ENCODE measurements around the gene PCGF3.

Gene PCGF3

DNA sequence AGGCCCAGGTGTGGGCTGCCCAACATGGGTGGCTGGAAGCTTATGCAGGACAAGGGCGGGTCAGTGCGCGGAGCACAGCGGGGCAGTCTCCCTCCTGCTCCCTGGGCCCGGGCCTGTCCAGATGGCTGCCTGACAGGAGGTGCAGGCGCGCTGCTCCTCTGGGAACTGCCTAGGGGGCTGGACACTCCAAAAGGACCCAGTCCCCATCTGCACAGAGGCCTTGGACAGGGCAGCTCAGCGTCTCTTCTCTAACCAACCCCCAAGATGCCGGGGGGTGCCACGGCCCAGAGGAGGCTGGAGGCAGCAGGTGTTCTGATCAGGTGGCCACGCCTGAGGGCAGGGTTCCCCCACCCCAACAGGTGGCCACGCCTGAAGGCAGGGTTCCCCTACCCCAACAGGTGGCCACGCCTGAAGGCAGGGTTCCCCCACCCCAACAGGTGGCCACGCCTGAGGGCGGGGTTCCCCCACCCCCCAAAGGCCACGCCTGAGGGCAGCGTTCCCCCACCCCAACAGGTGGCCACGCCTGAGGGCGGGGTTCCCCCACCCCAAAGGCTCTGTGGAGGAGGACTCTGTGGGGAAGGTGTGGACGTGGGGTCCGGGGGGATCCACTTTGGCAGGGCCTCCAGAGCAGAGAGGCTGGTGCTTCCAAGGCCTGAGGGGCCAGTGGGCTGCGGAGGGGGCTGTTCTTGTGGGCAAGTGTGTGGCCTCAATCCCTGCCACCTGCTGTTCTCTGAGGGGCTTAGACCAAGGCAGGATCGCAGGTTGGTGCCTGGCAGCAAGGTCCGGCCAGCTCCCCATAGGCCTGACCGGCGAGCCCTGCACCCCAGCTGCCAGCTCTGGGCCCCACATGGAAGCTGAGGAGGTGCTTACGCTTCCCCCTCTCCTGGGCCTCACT lies 84.2 kb downstream of the PCGF3 start:
- no peak overlapping the region for H3K4me2 ChIP-seq (ENCODE audit: low read length)
- H2AFZ ChIP-seq: no peak overlapping the region
- no peak overlapping the region for H3K9ac ChIP-seq
- no peaks in the 10 kb centered on the region for H3K79me2 ChIP-seq
- H3K9me3 ChIP-seq (ENCODE audit: control insufficient read depth, low read length): no peaks in the 10 kb centered on the region
- H3K27ac ChIP-seq: no peak overlapping the region
- peaks cover 3% of the 10 kb centered on the region for H3K27me3 ChIP-seq (ENCODE audit: control insufficient read depth, insufficient read depth, low read length)
- TF ChIP-seq, protein P1, sequence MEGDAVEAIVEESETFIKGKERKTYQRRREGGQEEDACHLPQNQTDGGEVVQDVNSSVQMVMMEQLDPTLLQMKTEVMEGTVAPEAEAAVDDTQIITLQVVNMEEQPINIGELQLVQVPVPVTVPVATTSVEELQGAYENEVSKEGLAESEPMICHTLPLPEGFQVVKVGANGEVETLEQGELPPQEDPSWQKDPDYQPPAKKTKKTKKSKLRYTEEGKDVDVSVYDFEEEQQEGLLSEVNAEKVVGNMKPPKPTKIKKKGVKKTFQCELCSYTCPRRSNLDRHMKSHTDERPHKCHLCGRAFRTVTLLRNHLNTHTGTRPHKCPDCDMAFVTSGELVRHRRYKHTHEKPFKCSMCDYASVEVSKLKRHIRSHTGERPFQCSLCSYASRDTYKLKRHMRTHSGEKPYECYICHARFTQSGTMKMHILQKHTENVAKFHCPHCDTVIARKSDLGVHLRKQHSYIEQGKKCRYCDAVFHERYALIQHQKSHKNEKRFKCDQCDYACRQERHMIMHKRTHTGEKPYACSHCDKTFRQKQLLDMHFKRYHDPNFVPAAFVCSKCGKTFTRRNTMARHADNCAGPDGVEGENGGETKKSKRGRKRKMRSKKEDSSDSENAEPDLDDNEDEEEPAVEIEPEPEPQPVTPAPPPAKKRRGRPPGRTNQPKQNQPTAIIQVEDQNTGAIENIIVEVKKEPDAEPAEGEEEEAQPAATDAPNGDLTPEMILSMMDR (IDR thresholded peaks at IDR 0.05): no peak
- H3K4me1 ChIP-seq: no peaks in the 10 kb centered on the region
- no peaks in the 10 kb centered on the region for H3K36me3 ChIP-seq (ENCODE audit: control insufficient read depth, insufficient read depth, low read length)
- no peak overlapping the region for H3K4me3 ChIP-seq (ENCODE audit: low read depth, low read length)

DNA sequence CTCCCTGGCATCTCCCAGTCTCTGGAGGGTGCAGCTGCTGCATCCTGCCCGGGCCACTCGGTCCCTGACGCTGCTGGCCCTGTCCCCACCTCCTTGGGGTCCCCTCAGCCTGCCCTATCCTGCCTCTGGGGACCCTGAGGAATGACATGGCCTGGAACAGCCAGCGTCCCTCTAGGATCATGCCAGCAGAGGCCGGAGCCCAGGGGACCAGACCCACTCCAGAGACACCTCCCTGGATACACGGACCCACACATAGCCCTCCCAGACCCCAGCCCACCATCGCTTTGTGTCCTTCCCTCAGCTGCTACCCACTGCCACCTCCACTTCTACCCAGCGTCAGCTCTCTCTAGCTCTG lies 84.8 kb downstream of the PCGF3 start:
- H3K27me3 ChIP-seq (ENCODE audit: control insufficient read depth, insufficient read depth, low read length): peaks cover 5% of the 10 kb centered on the region
- TF ChIP-seq, protein P1 (IDR thresholded peaks at IDR 0.05): no peak
- H3K4me2 ChIP-seq (ENCODE audit: low read length): no peak overlapping the region
- no peaks in the 10 kb centered on the region for H3K9me3 ChIP-seq (ENCODE audit: control insufficient read depth, low read length)
- H3K9ac ChIP-seq: no peak overlapping the region
- H3K79me2 ChIP-seq: no peaks in the 10 kb centered on the region
- H3K27ac ChIP-seq: no peak overlapping the region
- no peaks in the 10 kb centered on the region for H3K4me1 ChIP-seq
- H3K36me3 ChIP-seq (ENCODE audit: control insufficient read depth, insufficient read depth, low read length): no peaks in the 10 kb centered on the region
- no peak overlapping the region for H3K4me3 ChIP-seq (ENCODE audit: low read depth, low read length)
- no peak overlapping the region for H2AFZ ChIP-seq

DNA sequence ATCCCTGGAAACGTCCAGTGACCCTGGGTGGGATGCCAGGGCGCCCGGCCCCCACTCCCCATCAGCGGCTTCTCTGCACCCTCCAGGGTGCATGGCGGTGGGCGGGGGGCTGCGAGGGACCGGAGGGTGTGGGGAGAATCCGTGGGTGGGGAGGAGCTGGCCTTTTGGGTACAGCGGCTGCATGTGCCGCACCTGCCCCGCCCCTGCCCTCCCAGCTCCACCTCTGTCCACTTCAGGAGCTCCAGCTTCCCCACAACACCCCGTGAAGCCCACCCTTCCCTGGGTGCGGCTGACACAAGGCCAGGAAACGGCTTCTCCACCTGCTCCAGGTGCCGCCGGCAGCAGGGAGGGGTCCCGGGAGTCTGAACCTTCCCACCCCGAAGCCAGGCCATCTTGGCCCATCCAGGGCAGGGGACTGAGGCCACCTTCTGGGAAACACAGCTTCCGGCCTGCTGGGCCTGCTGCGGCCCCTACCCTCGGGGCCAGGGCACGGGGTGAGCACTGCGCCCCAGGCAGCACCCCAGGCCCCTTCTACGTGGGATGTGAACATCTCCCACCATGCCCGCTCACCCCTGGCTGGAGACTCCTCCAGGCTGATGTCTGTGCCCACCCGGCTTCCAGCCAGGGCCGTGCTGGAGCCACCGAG lies 85.7 kb downstream of the PCGF3 start:
- no peaks in the 10 kb centered on the region for H3K79me2 ChIP-seq
- H3K4me3 ChIP-seq (ENCODE audit: low read depth, low read length): no peak overlapping the region
- H3K9me3 ChIP-seq (ENCODE audit: control insufficient read depth, low read length): no peaks in the 10 kb centered on the region
- peak overlapping the region; percentile 67 for H3K4me2 ChIP-seq (ENCODE audit: low read length)
- H3K9ac ChIP-seq: no peak overlapping the region
- H3K4me1 ChIP-seq: no peaks in the 10 kb centered on the region
- no peak overlapping the region for H3K27ac ChIP-seq
- H3K27me3 ChIP-seq (ENCODE audit: control insufficient read depth, insufficient read depth, low read length): peaks cover 5% of the 10 kb centered on the region
- H3K36me3 ChIP-seq (ENCODE audit: control insufficient read depth, insufficient read depth, low read length): no peaks in the 10 kb centered on the region
- TF ChIP-seq, protein P1 (IDR thresholded peaks at IDR 0.05): no peak
- H2AFZ ChIP-seq: peak overlapping the region; percentile 76

DNA sequence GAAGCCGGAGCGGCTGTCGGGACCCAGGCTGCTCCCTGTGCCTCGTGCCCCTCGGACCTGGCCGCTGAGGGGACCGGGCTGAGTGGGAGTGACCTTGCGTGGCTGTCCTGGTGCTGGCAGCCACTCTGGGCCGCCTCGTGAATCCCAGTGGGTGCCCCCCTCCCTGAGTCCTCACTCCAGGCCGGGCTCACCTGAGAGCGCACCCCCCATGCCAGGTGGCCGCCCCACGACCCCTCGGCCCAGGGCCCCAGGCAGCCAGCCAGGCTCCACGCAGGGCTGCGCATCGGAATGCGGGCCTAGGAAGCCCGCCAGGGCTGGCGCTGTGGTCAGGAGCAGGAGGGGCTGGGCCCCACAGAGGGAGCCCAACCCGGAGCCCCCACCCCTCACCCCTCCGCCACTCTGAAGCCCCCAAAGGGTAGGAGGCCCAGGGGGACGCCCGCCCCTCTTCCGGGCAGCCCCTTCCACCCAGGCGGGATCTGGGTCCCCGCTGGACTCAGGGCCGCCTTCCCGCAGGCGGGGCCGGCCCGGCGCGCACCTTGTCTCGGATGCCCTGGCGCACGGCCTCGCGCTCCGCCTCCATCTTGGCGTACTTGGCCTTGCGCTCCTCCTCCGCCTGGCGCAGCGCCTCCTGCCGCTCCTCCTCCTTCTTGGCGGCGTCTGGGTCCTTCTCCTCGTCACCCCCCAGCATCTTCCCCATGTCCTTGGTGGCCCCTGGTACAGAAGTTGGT lies 86.4 kb downstream of the PCGF3 start:
- no peak overlapping the region for H3K9ac ChIP-seq
- peak overlapping the region; percentile 76 for H2AFZ ChIP-seq
- no peak overlapping the region for H3K27ac ChIP-seq
- no peaks in the 10 kb centered on the region for H3K79me2 ChIP-seq
- peak overlapping the region; percentile 53 for H3K4me3 ChIP-seq (ENCODE audit: low read depth, low read length)
- peaks cover 2% of the 10 kb centered on the region for H3K27me3 ChIP-seq (ENCODE audit: control insufficient read depth, insufficient read depth, low read length)
- no peaks in the 10 kb centered on the region for H3K9me3 ChIP-seq (ENCODE audit: control insufficient read depth, low read length)
- TF ChIP-seq, protein P1 (IDR thresholded peaks at IDR 0.05): peak; percentile 5
- peak overlapping the region; percentile 67 for H3K4me2 ChIP-seq (ENCODE audit: low read length)
- no peaks in the 10 kb centered on the region for H3K36me3 ChIP-seq (ENCODE audit: control insufficient read depth, insufficient read depth, low read length)
- no peaks in the 10 kb centered on the region for H3K4me1 ChIP-seq
